HT-29 (cell line): ENCODE measurements around the gene MBL2. TPM values are rescaled to one million over a fixed set of nuclear protein-coding genes. Genes with fewer than 3 reads are reported as not detected.

ENCODE experiments used
- DNase-seq: peaks from one replicate; pipeline ENCODE4 v3.0.0-alpha.2; 2015; ENCODE audit warnings: low spot score
- total RNA-seq: library from RNA; depleted of rRNA; stranded (reverse); fragments of >200 nt; shearing (Covaris generic); gene quantifications from 2 replicates; pipeline ENCODE4 v1.2.3, GENCODE V29; 2014; rRNA removed

Gene MBL2
- not detected in 2 replicates for total RNA-seq

DNA sequence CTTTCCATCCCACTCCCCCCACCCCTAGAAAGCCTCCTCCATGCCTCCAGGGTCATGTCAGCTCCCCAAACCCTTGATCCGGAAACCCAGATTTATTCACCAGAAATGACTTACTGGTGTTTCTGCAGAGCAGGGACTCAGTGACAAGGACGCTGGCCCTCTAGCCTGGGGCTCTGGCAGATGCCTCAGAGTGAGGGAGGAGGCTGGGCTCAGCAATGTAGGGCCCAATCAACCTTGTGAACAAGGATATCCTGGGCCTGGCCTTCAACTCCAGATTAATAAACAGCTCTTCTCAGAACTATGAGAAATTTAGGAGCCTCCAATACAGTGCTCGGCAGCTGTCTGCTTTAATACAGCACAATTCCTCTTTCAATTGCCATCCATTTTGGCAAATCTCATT, at the start of gene MBL2:
MBL2 (minus strand) TSS at position 162 of the 400 bp plus-strand sequence. CDS start 1,149 bp downstream, outside the sequence.
- no peak for DNase-seq

- no peak for DNase-seq
Measured at GRCh38 chr10:52820309-52820708, 47.7 kb upstream of the MBL2 start.

DNA sequence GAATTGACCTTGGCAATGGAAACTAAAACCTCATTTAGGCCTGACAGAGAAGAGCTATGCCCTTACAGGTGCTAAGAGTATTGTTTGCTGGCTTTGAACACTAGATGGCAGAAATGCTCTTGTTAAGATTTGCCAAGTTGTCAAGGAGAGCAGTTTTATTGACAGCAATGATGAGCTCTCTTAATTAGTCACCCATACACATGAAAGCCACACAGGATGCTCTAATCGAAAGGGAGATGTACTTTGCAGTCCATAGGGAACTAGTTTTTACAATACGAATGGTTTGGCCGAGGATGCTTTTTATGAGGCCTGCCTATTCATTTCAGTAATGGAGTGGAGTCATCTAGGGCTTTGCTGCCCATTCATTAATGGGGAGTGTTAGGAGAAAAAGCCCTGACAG, 45.4 kb upstream of the MBL2 start:
- peak; percentile 89 for DNase-seq

DNA sequence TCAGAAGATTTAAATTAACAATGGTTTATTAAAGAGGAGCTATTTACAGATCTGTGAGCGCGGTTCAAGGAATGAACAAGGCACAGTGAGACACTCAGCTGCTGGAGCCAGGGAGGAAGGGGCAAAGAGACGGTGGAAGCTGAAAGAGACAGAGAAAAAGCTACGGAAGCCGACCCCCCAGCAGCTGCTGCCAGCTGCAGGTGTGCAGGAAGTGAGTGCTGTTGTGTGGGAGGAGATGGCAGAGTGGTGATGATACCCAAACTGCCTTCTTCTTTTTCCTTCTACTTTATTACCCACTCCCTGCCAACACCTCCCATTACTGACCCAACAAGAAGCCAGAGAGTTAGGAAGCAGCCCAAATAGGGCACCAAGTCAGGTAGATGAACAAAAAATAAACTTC, 41.9 kb upstream of the MBL2 start:
- no peak for DNase-seq

DNA sequence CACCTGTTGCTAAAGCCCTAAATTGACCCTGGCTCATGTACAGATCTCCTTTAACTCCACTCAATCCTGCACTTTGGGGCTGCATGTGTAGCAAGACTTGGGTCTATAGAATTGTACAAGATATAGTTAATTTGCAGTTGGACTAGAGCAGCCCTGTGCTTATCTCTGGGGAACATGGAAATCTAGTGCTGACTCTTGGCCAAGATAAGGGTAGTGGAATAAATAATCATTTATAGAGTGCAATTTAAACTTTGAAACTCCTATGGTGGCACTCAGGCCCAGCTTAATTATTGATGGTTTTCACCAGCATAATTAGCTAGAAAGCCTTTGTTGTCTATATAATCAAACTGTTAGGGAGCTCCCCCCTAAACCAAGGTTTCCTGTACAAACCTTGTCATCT, 39.2 kb upstream of the MBL2 start:
- DNase-seq: no peak

- DNase-seq: no peak
Measured at GRCh38 chr10:52810761-52811160, 38.2 kb upstream of the MBL2 start.

GRCh38 chr10:52807803-52808202, 35.2 kb upstream of the MBL2 start:
- DNase-seq: no peak

DNA sequence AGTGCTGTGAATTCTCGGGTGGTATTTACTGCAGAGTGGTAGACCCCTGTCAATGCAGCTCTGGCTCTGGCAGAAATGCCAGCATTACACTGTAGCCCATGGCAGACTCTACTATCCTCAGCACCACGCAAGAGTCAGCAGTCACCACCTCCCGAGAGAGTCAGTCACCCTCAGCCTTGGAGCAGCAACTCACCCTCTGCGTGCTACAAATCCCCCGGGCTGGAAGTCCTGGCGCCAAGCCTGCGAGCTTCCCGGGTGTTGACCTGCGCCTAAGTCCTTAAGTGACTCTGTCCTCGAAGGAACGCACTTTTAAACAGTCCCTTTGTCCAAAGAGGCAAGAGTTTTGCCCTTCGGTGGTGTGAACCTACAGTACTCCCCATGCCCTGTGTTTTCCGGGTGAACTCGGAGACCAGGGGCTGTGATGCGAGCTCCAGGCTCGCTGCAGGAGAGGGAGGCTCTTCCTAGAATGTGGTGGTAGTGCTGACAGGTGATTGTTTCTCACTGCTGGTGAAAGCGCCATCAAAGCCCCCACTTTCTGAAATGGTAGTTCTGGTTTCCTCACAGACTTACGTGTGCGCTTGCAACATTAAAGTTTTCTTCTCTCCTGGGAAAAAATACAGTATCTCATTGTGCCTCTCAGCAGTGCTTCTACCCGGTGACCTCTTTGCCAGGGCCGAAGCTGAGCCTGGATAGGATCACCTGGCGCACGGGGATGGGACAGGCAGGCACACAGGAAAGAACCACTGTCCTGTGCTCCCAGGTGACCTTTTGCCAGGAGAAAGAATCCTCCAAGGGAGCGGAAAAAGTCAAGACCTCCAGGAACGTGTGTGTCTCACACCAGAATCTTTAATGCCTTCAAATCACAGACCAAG, 33.1 kb upstream of the MBL2 start:
- DNase-seq: no peak

DNA sequence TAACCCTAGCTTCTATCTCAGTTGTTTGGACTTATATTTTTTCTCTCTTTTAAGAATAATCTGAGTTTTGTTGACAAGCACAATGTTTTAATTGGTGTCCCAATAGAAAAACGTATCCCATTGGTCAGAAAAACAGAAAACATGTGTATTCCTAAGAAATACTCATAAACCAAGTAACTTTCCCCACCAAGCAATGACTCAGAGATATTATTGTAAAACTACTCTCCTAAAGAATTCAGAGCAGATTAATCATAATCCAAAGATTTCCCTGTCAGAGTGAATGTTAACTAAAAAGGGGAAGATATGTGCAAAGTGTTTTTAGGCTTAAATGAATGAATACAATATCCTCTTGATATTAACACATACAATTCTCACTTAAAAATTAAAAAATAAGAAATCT, 29.4 kb upstream of the MBL2 start:
- peak; percentile 68 for DNase-seq

GRCh38 chr10:52786098-52786497, 13.5 kb upstream of the MBL2 start:
- DNase-seq: no peak

DNA sequence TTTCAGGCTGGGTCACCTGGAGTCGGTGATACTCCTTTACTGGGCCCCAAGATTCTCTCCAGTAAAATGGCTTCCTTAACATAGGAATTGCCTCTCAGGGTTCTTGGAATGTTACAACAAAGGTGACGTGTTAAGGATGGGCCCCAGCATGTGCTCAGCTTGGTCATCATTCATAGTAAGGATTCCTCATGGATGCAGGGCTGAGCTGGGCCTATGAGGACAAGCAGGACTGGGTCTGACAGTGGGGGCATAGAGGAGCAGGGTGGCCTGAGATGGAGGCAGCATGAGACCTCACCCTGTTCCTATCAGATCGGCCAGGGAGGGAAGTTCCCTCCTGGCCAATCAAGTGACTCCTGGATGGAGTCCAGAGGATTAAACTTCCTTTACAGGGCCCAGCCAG, 12.8 kb upstream of the MBL2 start:
- no peak for DNase-seq

- DNase-seq: no peak
Measured at GRCh38 chr10:52783726-52784125, 11.1 kb upstream of the MBL2 start.

DNA sequence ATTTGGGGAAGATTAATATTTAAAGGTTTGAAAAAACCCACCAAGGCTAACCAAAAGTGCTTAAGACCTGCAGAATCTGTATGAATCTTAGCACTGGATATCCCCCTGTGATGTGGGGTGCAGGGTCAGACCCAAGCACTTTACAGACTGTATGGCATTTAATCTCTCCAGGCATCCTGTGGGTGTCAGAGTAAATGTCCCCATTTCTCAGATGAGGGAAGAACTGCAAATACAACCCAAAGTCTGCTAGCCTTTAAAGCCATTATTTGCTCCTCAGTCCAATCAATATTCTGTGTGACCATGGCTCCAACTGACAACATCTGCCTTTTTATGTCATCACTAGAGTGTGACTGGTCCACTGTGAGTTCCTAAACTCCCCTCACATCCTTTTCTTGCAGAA, 10.0 kb upstream of the MBL2 start:
- no peak for DNase-seq

GRCh38 chr10:52780391-52781155, 8.0 kb upstream of the MBL2 start:
- no peak for DNase-seq

DNA sequence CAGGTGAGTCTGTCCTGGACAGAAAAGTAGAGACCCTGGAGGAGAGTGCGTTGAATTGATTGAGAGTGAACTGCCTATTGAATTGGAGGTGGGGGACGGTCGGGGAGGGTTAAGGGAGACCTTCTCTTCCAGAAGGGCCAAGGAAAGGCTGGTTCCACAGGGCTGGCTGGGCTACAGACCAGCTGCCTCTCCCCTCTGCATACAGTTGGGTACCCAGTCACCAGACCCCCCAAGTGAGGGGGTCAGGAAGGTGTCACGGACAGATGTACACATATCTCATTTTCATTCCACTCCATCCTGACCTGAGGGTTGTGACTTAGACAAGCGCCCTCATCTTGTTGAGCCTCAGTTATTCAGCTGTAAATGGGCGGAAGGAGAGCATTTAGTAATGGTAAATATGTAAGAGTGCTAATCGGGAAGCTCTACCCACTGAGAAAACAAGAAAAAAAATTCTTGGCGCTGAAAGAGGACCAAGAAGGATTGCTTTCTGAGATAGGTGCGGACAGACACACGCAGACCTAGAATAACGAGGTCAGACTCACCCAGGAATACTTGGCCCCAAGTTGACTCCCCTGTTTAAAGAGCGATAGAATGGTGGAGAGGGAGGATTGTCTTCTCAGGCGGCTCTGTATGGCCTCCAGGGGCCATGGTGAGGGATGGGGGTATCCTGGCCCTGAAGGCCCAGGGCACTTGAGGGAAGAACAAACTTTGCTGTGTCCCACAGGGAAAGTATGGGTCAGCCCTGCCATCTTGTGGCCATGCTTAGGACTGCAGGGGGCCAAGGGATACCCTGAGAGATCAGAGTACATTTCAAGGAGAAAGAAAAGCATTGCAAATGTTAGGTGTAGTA, 7.2 kb upstream of the MBL2 start:
- DNase-seq: peak; percentile 80

DNA sequence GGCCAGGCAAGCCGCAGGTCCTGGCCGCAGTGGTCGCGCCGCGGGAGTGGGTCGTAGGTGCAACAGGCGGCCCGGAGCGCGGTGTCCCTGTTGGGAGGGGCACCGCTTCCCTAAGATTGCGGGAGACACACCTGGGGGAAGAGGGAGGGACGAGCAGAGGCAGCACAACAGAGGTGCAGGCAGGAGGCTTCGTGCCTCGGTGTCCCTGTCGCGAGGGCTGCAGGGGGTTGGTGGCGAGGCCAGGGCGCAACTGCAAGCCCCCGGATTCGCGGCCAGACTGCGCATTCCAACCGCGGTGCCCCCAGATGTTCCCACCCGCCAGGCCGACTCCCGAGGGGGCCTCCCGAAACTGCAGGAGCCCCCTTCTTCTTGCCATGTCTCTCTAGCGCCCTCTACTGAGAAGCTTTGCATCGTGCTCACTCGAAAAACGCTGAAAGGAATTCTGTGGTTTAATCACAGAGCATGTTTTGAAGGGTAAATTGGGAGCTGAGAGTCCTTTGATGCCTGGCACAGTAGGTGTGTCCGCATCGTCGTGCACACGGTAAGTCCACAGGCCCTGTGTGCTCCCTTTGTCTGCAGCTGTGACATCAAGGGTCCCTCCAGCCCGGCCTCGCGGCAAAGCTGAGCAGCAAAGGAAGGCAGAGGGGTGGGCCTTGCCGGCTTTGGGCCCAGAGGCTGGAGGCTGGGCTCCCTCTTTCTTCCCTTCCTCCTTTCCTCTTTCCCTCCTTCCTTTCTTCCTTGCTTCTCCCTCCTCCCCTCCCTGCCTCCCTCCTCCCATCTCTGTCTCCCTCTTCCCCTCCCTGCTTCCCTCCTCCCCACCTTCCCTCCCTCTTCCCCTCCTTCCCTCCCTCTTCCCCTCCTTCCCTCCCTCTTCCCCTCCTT, 6.2 kb upstream of the MBL2 start:
- DNase-seq: no peak

GRCh38 chr10:52777414-52777813, 4.8 kb upstream of the MBL2 start:
- no peak for DNase-seq

GRCh38 chr10:52776471-52776903, 3.9 kb upstream of the MBL2 start:
- DNase-seq: no peak

GRCh38 chr10:52775132-52775647, 2.6 kb upstream of the MBL2 start:
- no peak for DNase-seq

DNA sequence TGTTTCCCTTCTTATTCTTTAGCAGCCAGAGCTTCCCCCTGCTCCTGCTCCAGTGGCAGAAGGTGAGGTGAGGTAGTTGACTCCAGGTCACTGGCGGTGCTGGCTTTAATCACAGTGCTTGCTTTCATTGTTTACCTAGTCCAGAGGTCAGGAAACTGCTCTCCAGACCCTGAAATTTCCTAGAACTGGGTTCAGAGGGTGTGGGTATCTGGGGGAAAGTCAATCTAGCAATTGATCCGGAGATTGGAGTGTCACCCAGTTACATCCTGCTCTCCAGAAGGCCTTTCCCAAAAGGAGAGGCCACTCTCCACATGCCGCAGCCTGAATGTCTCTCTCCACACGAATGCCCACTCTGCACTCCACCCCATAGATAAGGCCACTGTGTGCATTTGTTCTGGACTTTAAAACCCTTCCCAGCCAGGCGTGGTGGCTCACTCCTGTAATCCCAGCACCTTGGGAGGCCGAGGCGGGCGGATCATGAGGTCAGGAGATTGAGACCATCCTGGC, 2.1 kb upstream of the MBL2 start:
- no peak for DNase-seq
